ENCODE results near the gene BCAM.

GRCh38 chr19:44775676-44776240 lies 33.1 kb upstream of the BCAM start:
- no peak for TF ChIP-seq EZH2 (IDR thresholded peaks at IDR 0.05; ENCODE audit: insufficient read depth, poor library complexity, severe bottlenecking)
- TF ChIP-seq EZH2phosphoT487 (IDR thresholded peaks at IDR 0.05; ENCODE audit: insufficient read depth, low read depth), result no peak
